ENCODE measurements around the gene PIP5K1C. TPM values are rescaled to one million over a fixed set of nuclear protein-coding genes. Genes with fewer than 3 reads are reported as not detected.

PIP5K1C gene
- polyA plus RNA-seq, 2 of the 4 experiments (the other 2 are of a cell fraction) = 2.6 to 9.3 TPM

GRCh38 chr19:3696660-3696995 is 3.6 kb downstream of the PIP5K1C start:
- no peak for DNase-seq (ENCODE audit: low read depth in 1 of 2, low spot score in 1 of 2)
- ATAC-seq = no peak
- POLR2A ChIA-PET = no interaction called here
- CTCF ChIA-PET = interaction anchor here (0.5 to 3.5 kb wide), 3 partner anchors 8 to 127 kb away, joined by 3 to 18 read pairs (median 5); no protein-coding TSS in a partner anchor
- H3K4me2 ChIP-seq = no peak overlapping the region
- H3K9me3 ChIP-seq = no peaks in the 10 kb centered on the region
- no peak overlapping the region for H3K27ac ChIP-seq
- H3K4me1 ChIP-seq = peaks cover 4% of the 10 kb centered on the region; the same call in 1 of the 3 replicates
- no peak overlapping the region for H3K4me3 ChIP-seq
- 96% methylated on average over 6 of the region's 10 CpGs for WGBS (ENCODE audit: missing lambda C conversion rate)
- FAIRE-seq = no peak
- TF ChIP-seq TFCP2L1 (CRISPR knock-in tag; IDR thresholded peaks at IDR 0.05) = no peak
- no peak for TF ChIP-seq CEBPB (IDR thresholded peaks at IDR 0.05)
- no peak for TF ChIP-seq HOXB5 (CRISPR knock-in tag; IDR thresholded peaks at IDR 0.05)
- TF ChIP-seq HMGXB4 (CRISPR knock-in tag; IDR thresholded peaks at IDR 0.05; ENCODE audit: borderline replicate concordance) = no peak
- no peak for TF ChIP-seq FOSL2 (IDR thresholded peaks at IDR 0.05)
- no peak for TF ChIP-seq FOSL2 (CRISPR knock-in tag; IDR thresholded peaks at IDR 0.05)
- no peak for TF ChIP-seq POLR2A (IDR thresholded peaks at IDR 0.05; ENCODE audit: low read length)
- TF ChIP-seq FOXS1 (CRISPR knock-in tag; IDR thresholded peaks at IDR 0.05) = no peak
- no peak for TF ChIP-seq MYC (IDR thresholded peaks at IDR 0.05; ENCODE audit: borderline replicate concordance, low read length)
- no peak for TF ChIP-seq JUNB (IDR thresholded peaks at IDR 0.05)
- no peak for TF ChIP-seq NR3C1 (IDR thresholded peaks at IDR 0.05)
- TF ChIP-seq ESRRA (IDR thresholded peaks at IDR 0.05; ENCODE audit: borderline replicate concordance, low read length) = no peak

- TF ChIP-seq BHLHE40 (IDR thresholded peaks at IDR 0.05; ENCODE audit: low read depth, low read length) (no peak), E2F6 (IDR thresholded peaks at IDR 0.05; ENCODE audit: borderline replicate concordance, low read depth) (no peak), REST (IDR thresholded peaks at IDR 0.05) (no peak), ZC3H11A (IDR thresholded peaks at IDR 0.05) (no peak), MAX (IDR thresholded peaks at IDR 0.05) (no peak), RFX5 (IDR thresholded peaks at IDR 0.05) (no peak), RARB (CRISPR knock-in tag; IDR thresholded peaks at IDR 0.05) (no peak), HDAC2 (IDR thresholded peaks at IDR 0.05) (no peak), JUNB (IDR thresholded peaks at IDR 0.05) (no peak), JUN (IDR thresholded peaks at IDR 0.05) (no peak), SMC3 (IDR thresholded peaks at IDR 0.05) (no peak)
- WGBS (ENCODE audit: missing lambda C conversion rate) = 90% methylated on average over 17 of the region's 23 CpGs
- H3K4me3 ChIP-seq = no peak overlapping the region
- H3K4me2 ChIP-seq = no peak overlapping the region
- no peak for ATAC-seq
- no peaks in the 10 kb centered on the region for H3K9me3 ChIP-seq
- ChIA-PET POLR2A (no interaction called here), CTCF (interaction anchor here (0.5 to 3.5 kb wide), 4 partner anchors 23 to 471 kb away, joined by 3 to 18 read pairs (median 4); no protein-coding TSS in a partner anchor)
- no peak overlapping the region for H3K27ac ChIP-seq
- FAIRE-seq = no peak
- H3K4me1 ChIP-seq = peaks cover 4% of the 10 kb centered on the region; the same call in 1 of the 3 replicates
- no peak for DNase-seq (ENCODE audit: low read depth in 1 of 2, low spot score in 1 of 2)
Measured at GRCh38 chr19:3695986-3696659, 4.1 kb downstream of the PIP5K1C start.

All from A549 (cell line).